ENCODE results near the gene DSTYK.

The DSTYK gene

DNA sequence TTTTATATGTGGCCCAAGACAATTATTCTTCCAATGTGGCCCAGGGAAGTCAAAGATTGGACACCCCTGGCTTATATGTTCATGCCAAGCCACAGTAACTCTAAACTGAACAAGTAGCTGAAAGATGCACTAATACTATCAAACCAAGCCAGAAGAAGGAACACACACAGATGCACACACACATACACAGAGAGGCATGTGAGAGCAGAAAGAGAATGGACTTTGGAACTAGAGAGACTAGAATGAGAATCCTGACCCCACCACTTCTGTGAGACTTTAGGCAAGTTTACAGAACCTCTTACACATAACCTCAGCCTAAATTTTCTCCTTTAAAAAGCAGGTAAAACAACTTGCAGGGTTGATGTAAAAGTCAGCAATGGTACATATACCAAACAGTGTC lies 116.1 kb downstream of the DSTYK start:
- Histone ChIP-seq H3K9me3 (ENCODE audit: control insufficient read depth, low read length) (no peaks in the 10 kb centered on the region), H3K23ac (ENCODE audit: low read length in 2 of 2) (no peak overlapping the region), H3K36me3 (ENCODE audit: control insufficient read depth in 1 of 2, insufficient read depth in 2 of 2, low read depth in 1 of 2, low read length in 2 of 2) (peaks cover 28 to 81% of the 10 kb centered on the region in 2 experiments), H3K4me1 (ENCODE audit: control insufficient read depth, insufficient read depth, low read depth, low read length) (peaks cover 2% of the 10 kb centered on the region), H3K4me2 (ENCODE audit: low read length, poor library complexity, severe bottlenecking) (no peak overlapping the region), H3K14ac (ENCODE audit: low read length in 2 of 2) (no peak overlapping the region), H2BK15ac (ENCODE audit: low read depth, poor library complexity, severe bottlenecking) (no peak overlapping the region), H2AFZ (ENCODE audit: low read depth, low read length) (no peak overlapping the region), H3K9ac (ENCODE audit: low read length) (no peak overlapping the region), H3K79me1 (replicated peaks; ENCODE audit: low read length, poor library complexity, severe bottlenecking) (peaks cover 13% of the 10 kb centered on the region), H3K4ac (ENCODE audit: low read depth in 1 of 2, low read length in 2 of 2) (no peak overlapping the region), H2BK12ac (ENCODE audit: low read length in 2 of 2) (no peak overlapping the region), H4K8ac (ENCODE audit: low read length) (no peak overlapping the region), H4K91ac (ENCODE audit: low read length) (no peak overlapping the region), H2AK5ac (ENCODE audit: low read length, severe bottlenecking) (no peak overlapping the region), H3K4me3 (ENCODE audit: insufficient read depth in 1 of 2, low read depth in 1 of 2, low read length in 2 of 2) (no peak overlapping the region), H2BK5ac (ENCODE audit: low read depth, low read length, poor library complexity, severe bottlenecking) (no peak overlapping the region), H3K27me3 (ENCODE audit: control insufficient read depth in 1 of 2, insufficient read depth in 1 of 2, low read length in 2 of 2) (no peaks in the 10 kb centered on the region), H2BK120ac (ENCODE audit: low read depth, low read length) (no peak overlapping the region), H3K27ac (ENCODE audit: low read length, poor library complexity, severe bottlenecking) (no peak overlapping the region), H3K18ac (ENCODE audit: low read depth in 1 of 2, low read length in 2 of 2) (no peak overlapping the region)
- no peak for DNase-seq

Data from mesenchymal stem cell (in vitro differentiated cells and primary cell).